Stimulated activated CD4-positive, alpha-beta T cell treated with anti-CD3 and anti-CD28 coated beads, TNF-alpha, amount 100 ng/mL, for 48 hours (primary cell): Measurements from ENCODE around the gene PDE6A.

Experiments
- DNase-seq, 3 donors: peaks; one replicate each; pipeline ENCODE4 v3.0.0-alpha.2; 2020; ENCODE audit warnings: low read depth in 3 of 3

PDE6A gene

GRCh38 chr5:149838881-149839739 lies 105.5 kb downstream of the PDE6A start:
- no peak for DNase-seq

DNA sequence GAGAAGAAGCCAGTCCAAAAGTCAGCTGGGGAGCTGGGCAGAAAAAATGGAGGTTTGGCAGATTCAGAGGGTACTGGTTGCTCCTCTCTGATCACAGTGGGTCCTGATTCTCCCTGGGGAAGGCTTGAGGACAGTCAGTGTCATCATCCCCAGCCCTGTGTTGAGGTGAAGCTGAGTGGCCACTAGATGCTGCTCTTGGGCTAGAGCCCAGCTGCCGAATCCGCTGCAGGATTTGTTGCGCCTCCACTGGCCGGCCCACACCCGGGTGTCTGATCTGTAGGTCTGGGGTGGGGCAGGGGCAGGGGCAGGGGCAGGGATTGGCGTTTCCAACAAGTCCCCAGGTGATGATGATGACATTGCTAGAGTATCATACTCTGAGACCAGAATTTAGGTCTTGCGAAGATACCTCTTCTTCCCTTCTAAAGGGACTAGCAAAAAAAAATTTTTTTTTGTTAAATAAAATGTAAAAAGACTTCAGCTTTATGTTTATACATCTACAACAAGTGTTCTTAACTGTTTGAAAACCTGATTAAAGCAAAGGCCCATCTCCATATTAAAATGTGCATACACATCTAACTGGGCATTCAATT lies 106.8 kb downstream of the PDE6A start:
- DNase-seq, result no peak

DNA sequence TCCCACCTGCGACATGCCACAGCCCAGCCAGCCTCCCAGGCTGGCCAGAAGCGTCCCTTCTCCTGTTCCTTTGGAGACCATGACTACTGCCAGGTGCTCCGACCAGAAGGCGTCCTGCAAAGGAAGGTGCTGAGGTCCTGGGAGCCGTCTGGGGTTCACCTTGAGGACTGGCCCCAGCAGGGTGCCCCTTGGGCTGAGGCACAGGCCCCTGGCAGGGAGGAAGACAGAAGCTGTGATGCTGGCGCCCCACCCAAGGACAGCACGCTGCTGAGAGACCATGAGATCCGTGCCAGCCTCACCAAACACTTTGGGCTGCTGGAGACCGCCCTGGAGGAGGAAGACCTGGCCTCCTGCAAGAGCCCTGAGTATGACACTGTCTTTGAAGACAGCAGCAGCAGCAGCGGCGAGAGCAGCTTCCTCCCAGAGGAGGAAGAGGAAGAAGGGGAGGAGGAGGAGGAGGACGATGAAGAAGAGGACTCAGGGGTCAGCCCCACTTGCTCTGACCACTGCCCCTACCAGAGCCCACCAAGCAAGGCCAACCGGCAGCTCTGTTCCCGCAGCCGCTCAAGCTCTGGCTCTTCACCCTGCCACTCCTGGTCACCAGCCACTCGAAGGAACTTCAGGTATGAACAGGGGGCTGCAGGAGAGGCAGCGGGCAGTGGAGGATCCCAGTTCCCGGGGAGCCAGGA lies 108.0 kb downstream of the PDE6A start:
- no peak for DNase-seq

- peak in 2 of 3 donors; percentile 23 to 37 for DNase-seq
Measured at GRCh38 chr5:149834246-149834855, 110.2 kb downstream of the PDE6A start.

DNA sequence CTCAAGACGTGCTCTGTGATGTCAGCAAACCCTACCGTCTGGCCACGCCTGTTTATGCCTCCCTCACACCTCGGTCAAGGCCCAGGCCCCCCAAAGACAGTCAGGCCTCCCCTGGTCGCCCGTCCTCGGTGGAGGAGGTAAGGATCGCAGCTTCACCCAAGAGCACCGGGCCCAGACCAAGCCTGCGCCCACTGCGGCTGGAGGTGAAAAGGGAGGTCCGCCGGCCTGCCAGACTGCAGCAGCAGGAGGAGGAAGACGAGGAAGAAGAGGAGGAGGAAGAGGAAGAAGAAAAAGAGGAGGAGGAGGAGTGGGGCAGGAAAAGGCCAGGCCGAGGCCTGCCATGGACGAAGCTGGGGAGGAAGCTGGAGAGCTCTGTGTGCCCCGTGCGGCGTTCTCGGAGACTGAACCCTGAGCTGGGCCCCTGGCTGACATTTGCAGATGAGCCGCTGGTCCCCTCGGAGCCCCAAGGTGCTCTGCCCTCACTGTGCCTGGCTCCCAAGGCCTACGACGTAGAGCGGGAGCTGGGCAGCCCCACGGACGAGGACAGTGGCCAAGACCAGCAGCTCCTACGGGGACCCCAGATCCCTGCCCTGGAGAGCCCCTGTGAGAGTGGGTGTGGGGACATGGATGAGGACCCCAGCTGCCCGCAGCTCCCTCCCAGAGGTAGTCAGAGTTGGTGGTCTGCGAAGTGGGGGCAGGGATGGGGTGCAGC lies 111.3 kb downstream of the PDE6A start:
- no peak for DNase-seq

- no peak for DNase-seq
Measured at GRCh38 chr5:149832636-149833035, 112.0 kb downstream of the PDE6A start.

- peak in 2 of 3 donors; percentile 17 to 22 for DNase-seq
Measured at GRCh38 chr5:149831492-149831891, 113.1 kb downstream of the PDE6A start.

DNA sequence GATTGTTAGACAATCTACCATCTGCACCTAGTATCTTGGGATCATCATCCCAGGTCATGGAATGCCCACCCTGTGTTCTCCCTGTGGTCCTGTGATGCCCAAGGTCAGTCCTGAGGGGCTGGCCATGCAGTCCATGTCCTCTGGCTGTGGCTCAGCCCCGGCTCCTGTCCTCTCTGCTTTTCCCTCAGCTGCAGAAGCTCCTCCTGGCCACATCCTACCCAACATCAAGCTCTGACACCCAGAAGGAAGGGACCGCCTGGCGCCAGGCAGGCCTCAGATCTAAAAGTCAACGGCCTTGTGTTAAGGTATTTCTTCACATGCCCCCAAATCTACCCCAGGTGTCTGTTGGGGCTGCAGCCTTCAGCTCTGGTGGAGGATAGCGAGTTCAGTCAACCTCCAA lies 114.0 kb downstream of the PDE6A start:
- no peak for DNase-seq

DNA sequence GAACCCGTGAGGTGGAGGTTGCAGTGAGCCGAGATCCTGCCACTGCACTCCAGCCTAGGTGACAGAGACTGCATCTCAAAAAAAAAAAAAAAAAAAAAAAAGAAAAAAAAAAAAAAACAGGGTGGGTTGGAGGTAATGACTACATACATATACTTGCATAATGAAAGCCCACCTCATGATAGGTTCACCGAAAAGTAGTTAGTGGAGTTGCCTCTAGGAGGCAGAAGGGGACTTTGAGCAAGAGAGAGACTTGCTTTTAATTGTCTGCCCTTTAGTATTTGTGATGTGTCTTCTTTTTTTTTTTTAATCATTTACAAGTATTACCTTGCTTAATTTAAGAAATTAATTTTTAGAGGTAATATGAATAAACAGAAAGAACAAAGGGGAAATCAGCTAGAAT lies 114.6 kb downstream of the PDE6A start:
- DNase-seq, result no peak

DNA sequence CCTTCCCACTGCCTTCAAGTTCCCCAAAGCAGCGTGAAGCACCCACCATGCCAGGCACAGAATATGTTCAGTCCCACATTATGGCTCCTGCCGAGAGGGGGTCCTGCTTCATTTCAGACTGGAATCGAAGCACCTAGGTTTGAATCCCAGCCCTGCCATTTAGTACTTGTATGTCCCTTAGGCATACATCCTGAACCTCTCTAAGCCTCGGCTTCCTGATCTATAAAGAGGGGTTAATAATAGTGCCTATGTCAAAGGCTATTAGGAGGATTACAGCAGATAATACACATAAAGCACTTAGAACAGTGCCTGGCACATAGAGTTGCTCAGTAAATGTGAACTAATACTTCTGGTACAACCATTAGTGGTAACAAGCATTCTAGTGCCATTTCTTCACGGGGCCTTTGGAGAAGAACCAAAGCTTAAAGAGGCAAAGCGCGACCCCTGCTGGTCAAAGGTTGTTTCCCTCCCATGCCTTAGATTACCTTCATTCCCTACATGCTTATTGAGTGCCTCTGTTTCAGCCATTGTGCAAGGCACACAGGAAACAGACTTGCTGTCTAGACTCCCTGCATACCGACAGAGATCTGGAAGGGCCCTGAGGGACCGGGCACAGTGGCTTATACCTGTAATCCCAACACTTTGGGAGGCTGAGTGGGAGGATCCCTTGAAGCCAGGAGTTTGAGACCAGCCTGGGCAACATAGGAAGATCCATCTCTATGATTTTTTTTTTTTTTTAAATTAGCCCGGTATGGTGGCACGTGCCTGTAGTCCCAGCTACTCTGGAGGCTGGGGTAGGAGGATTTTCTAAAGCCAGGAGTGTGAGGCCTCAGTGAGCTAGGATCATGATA lies 116.2 kb downstream of the PDE6A start:
- peak; percentile 52 to 76 (median 65) for DNase-seq

DNA sequence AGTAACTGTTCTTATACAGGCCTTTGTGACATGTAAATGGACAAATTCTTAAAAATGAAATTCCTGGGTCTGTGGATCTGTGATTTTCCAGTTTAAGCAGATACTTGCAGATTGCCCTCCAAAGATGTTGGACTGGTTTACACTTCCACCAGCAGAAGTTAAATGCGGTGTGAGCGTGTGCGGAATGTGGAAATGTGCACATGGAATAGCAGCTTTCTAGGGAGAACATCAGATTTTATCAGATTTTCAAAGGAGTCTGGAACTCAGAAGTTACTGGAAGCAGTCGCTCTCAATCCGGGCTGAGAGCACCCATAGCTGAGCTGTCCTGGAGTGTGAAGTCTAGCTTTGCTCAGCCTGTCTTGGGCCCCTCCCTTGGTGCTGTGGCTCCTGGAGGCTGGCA lies 117.0 kb downstream of the PDE6A start:
- DNase-seq, result no peak

DNA sequence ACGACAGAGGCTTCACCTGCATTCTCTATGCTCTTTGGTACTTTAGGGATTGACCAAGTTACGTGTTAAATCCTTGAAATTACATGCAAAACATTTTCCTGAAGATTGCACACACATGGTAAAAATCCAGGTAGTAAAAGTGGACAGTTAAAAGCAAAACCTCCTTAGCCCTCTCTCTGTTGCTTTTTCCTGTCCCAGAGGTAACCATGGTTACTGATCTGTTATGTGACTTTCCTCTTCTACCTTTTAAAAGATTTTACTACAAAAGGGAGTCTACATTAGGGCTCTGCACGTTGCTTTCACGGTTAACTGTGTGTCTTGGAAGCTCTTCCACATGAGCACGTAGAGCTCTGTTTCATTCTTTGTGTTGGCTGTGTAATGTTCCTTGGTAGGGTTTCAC lies 117.5 kb downstream of the PDE6A start:
- no peak for DNase-seq

- no peak for DNase-seq
Measured at GRCh38 chr5:149826574-149826973, 118.0 kb downstream of the PDE6A start.

DNA sequence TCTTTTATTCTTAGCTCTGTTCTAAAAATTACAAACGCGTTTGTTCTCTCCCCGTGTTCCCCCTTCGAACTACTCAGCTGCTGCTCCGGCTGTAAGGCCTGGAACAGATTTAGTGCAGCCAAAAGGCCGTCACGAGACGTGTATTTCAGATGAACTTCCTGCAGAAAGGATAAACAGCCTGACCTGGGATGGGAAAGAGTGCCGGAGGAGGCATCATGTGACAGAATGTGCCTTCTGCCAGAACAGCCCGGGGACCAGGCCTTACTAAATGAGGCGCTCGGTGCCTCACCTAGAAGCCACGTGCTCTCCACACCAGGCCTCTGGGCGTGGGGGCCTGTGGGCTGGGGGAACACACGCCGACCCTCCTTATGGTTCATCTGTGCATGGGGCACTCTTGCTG lies 119.7 kb downstream of the PDE6A start:
- no peak for DNase-seq

DNA sequence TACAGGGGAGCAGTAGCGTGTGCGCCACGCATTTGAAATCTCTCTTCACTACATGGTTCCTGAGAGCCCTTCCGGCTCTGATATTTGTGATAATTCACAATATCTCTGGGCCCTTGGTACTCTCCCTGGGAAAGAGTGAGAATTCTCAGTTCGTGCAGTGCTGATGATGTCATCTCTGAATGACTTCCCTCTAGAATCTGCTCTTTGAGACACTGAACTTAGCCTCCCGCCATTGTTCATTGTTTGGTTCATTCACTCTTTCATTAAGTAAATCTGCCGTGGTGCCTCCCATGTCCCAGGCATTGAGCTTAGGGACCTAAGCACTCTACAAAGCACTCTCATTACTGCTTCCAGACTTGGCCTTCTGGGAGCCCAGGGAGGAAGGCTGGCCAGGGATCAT lies 120.5 kb downstream of the PDE6A start:
- DNase-seq, result no peak

- DNase-seq, result no peak
Measured at GRCh38 chr5:149823375-149823774, 121.2 kb downstream of the PDE6A start.

DNA sequence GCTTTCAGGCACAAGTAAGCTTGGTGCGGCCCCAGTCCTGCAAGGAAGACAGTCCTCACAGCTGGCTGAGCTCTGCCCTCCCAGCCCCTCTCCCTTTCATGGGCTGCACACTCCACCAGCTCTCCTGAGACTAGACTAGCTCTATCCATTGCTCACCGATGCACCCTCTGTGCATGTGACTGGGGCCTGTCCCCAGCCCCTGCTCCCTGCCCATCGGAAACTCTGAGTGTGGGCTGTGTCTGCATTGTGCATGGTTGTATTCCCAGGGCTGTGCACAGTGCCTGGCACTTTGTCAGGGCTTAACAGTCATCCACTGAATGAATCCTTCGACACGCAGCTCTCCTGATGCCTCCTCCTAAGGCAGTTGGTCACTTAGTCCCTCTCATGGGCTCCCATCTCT lies 122.3 kb downstream of the PDE6A start:
- no peak for DNase-seq

GRCh38 chr5:149820536-149821510 lies 123.8 kb downstream of the PDE6A start:
- no peak for DNase-seq

DNA sequence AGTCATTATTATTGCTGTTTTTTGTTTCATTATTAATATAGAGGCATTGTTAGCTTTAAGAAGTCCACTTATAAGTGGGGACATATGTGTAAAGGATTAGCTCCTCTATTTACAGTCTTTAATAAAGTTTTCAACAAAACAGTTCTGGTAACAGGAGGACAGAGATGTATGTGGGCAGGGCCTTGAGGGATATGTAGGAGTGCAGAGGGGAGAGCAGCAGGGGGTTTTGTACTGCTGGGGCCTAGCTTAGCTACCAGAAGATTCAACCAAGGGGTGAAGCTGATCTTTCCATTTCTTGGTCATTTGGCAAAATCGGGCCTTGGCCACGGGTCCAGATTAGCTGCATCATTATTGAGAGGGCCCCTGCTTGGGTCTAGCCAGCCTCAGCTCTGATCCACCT lies 124.6 kb downstream of the PDE6A start:
- DNase-seq, result no peak

DNA sequence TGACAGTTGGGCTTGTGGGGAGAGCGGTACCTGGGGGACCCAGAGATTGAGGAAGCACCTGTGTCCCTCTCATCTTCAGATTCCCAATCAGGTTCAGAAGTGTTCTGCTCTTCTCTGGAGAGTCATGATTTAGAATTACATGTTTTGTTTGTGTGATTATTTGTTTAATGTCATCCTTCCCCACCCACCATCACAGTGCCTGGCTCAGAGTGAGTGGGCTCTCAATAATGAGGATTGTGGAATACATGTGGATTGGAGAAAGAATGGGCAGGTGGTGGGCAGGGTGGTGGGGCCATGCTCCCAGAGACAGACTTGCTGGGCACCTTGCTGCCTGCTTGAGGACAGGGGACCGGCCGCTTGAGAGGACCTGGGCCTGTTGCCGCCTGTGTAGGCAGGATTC lies 126.5 kb downstream of the PDE6A start:
- no peak for DNase-seq
